ENCODE results near the gene SPARCL1.

SPARCL1 gene

GRCh38 chr4:87543835-87544461 is 14.8 kb upstream of the SPARCL1 start:
- Histone ChIP-seq H3K27me3 (replicated peaks; ENCODE audit: insufficient read depth, low read length) (no peaks in the 10 kb centered on the region), H3K27ac (ENCODE audit: low read length) (no peak overlapping the region), H3K36me3 (replicated peaks; ENCODE audit: insufficient read depth, low read length) (no peaks in the 10 kb centered on the region), H4K20me1 (ENCODE audit: insufficient read depth, low read length) (no peaks in the 10 kb centered on the region), H3K9me2 (replicated peaks; ENCODE audit: insufficient read depth, low read length) (no peaks in the 10 kb centered on the region), H3K4me3 (ENCODE audit: low read length) (no peak overlapping the region), H3F3A (ENCODE audit: insufficient read depth, low read length) (no peaks in the 10 kb centered on the region), H2AFZ (ENCODE audit: low read length) (no peak overlapping the region), H3K4me1 (ENCODE audit: low read length) (no peaks in the 10 kb centered on the region), H3K79me2 (ENCODE audit: low read length) (no peaks in the 10 kb centered on the region), H3K9me3 (replicated peaks; ENCODE audit: insufficient read depth, low read length) (no peaks in the 10 kb centered on the region), H3K9ac (ENCODE audit: low read length) (no peak overlapping the region), H3K4me2 (ENCODE audit: low read depth, low read length) (no peak overlapping the region)
- TF ChIP-seq EZH2phosphoT487 (IDR thresholded peaks at IDR 0.05; ENCODE audit: low read length) (no peak), CTCF (IDR thresholded peaks at IDR 0.05; ENCODE audit: low read length) (peak; percentile 55)
- DNase-seq, result peak; percentile 28

- H2AFZ ChIP-seq (ENCODE audit: low read length), result no peak overlapping the region
- H3K9me2 ChIP-seq (replicated peaks; ENCODE audit: insufficient read depth, low read length), result no peaks in the 10 kb centered on the region
- H3K36me3 ChIP-seq (replicated peaks; ENCODE audit: insufficient read depth, low read length), result no peaks in the 10 kb centered on the region
- TF ChIP-seq CTCF (IDR thresholded peaks at IDR 0.05; ENCODE audit: low read length) (no peak), EZH2 (optimal IDR thresholded peaks at IDR 0.05; ENCODE audit: low read depth, low read length) (no peak), EZH2phosphoT487 (IDR thresholded peaks at IDR 0.05; ENCODE audit: low read length) (no peak)
- no peak for DNase-seq
- no peaks in the 10 kb centered on the region for H3K79me2 ChIP-seq (ENCODE audit: low read length)
- no peaks in the 10 kb centered on the region for H3F3A ChIP-seq (ENCODE audit: insufficient read depth, low read length)
- no peak overlapping the region for H3K27ac ChIP-seq (ENCODE audit: low read length)
- H3K4me2 ChIP-seq (ENCODE audit: low read depth, low read length), result no peak overlapping the region
- H3K27me3 ChIP-seq (replicated peaks; ENCODE audit: insufficient read depth, low read length), result no peaks in the 10 kb centered on the region
- H3K4me3 ChIP-seq (ENCODE audit: low read length), result no peak overlapping the region
- H3K4me1 ChIP-seq (ENCODE audit: low read length), result no peaks in the 10 kb centered on the region
- no peaks in the 10 kb centered on the region for H4K20me1 ChIP-seq (ENCODE audit: insufficient read depth, low read length)
- H3K9ac ChIP-seq (ENCODE audit: low read length), result no peak overlapping the region
- no peaks in the 10 kb centered on the region for H3K9me3 ChIP-seq (replicated peaks; ENCODE audit: insufficient read depth, low read length)
These were observed 13.6 kb upstream of the SPARCL1 start for GRCh38 chr4:87542734-87543312.

GRCh38 chr4:87541956-87542709 is 13.0 kb upstream of the SPARCL1 start:
- no peak overlapping the region for H3K27ac ChIP-seq (ENCODE audit: low read length)
- no peaks in the 10 kb centered on the region for H3F3A ChIP-seq (ENCODE audit: insufficient read depth, low read length)
- TF ChIP-seq EZH2 (optimal IDR thresholded peaks at IDR 0.05; ENCODE audit: low read depth, low read length), result no peak
- H3K9me2 ChIP-seq (replicated peaks; ENCODE audit: insufficient read depth, low read length), result no peaks in the 10 kb centered on the region
- no peaks in the 10 kb centered on the region for H3K36me3 ChIP-seq (replicated peaks; ENCODE audit: insufficient read depth, low read length)
- no peak overlapping the region for H3K4me2 ChIP-seq (ENCODE audit: low read depth, low read length)
- no peak for DNase-seq
- no peak overlapping the region for H2AFZ ChIP-seq (ENCODE audit: low read length)
- no peaks in the 10 kb centered on the region for H4K20me1 ChIP-seq (ENCODE audit: insufficient read depth, low read length)
- no peak overlapping the region for H3K4me3 ChIP-seq (ENCODE audit: low read length)
- no peaks in the 10 kb centered on the region for H3K4me1 ChIP-seq (ENCODE audit: low read length)
- H3K79me2 ChIP-seq (ENCODE audit: low read length), result no peaks in the 10 kb centered on the region
- no peaks in the 10 kb centered on the region for H3K27me3 ChIP-seq (replicated peaks; ENCODE audit: insufficient read depth, low read length)
- H3K9ac ChIP-seq (ENCODE audit: low read length), result no peak overlapping the region
- H3K9me3 ChIP-seq (replicated peaks; ENCODE audit: insufficient read depth, low read length), result no peaks in the 10 kb centered on the region

- Histone ChIP-seq H2AFZ (ENCODE audit: low read length) (no peak overlapping the region), H3K9me3 (replicated peaks; ENCODE audit: insufficient read depth, low read length) (no peaks in the 10 kb centered on the region), H3K36me3 (replicated peaks; ENCODE audit: insufficient read depth, low read length) (no peaks in the 10 kb centered on the region), H4K20me1 (ENCODE audit: insufficient read depth, low read length) (no peaks in the 10 kb centered on the region), H3K4me1 (ENCODE audit: low read length) (no peaks in the 10 kb centered on the region), H3K27ac (ENCODE audit: low read length) (no peak overlapping the region), H3K4me2 (ENCODE audit: low read depth, low read length) (no peak overlapping the region), H3K9ac (ENCODE audit: low read length) (no peak overlapping the region), H3F3A (ENCODE audit: insufficient read depth, low read length) (no peaks in the 10 kb centered on the region), H3K9me2 (replicated peaks; ENCODE audit: insufficient read depth, low read length) (no peaks in the 10 kb centered on the region), H3K79me2 (ENCODE audit: low read length) (no peaks in the 10 kb centered on the region), H3K4me3 (ENCODE audit: low read length) (no peak overlapping the region), H3K27me3 (replicated peaks; ENCODE audit: insufficient read depth, low read length) (no peaks in the 10 kb centered on the region)
- no peak for DNase-seq
- no peak for TF ChIP-seq EZH2 (optimal IDR thresholded peaks at IDR 0.05; ENCODE audit: low read depth, low read length)
- TF ChIP-seq EZH2phosphoT487 (IDR thresholded peaks at IDR 0.05; ENCODE audit: low read length), result no peak
- no peak for TF ChIP-seq CTCF (IDR thresholded peaks at IDR 0.05; ENCODE audit: low read length)
These were observed 12.3 kb upstream of the SPARCL1 start for GRCh38 chr4:87541521-87541920.

All from MM.1S (cell line).